ENCODE measurements around the gene ZDHHC4. TPM values are rescaled to one million over a fixed set of nuclear protein-coding genes. Genes with fewer than 3 reads are reported as not detected.
"Not testable (repeated sequence)": the region's sequence is repeated elsewhere in the genome, so short reads cannot be mapped to it uniquely, and the experiment has no call there.

Gene ZDHHC4
- polyA plus RNA-seq, 2 of the 4 experiments (the other 2 are of a cell fraction): 42.8 to 118 TPM

- peak; percentile 31 to 38; a peak in 3 of 6 replicates for ATAC-seq
Observed at GRCh38 chr7:6579446-6579845, 2.2 kb downstream of the ZDHHC4 start.

GRCh38 chr7:6585746-6586432 is 8.6 kb downstream of the ZDHHC4 start:
- WGBS (ENCODE audit: missing lambda C conversion rate): 87% methylated on average over 8 of the region's 8 CpGs
- ATAC-seq; POLR2A ChIA-PET; H3K27ac ChIP-seq; FAIRE-seq; H3K4me1 ChIP-seq; H3K9me3 ChIP-seq; H3K4me2 ChIP-seq; H3K4me3 ChIP-seq; DNase-seq (ENCODE audit: low read depth in 1 of 2, low spot score in 1 of 2): not testable (repeated sequence)
- CTCF ChIA-PET: interaction anchor here (1.1 to 1.2 kb wide), 2 partner anchors 11 to 33 kb away, joined by 3 to 4 read pairs; no protein-coding TSS in a partner anchor

More at GRCh38 chr7:6579446-6579845, 2.2 kb downstream of the ZDHHC4 start:
- Histone ChIP-seq H3K9me3 (no peaks in the 10 kb centered on the region), H3K4me2 (no peak overlapping the region), H3K4me1 (peaks cover 20% of the 10 kb centered on the region), H3K4me3 (no peak overlapping the region), H3K27ac (no peak overlapping the region)
- FAIRE-seq (no peak), DNase-seq (ENCODE audit: low read depth in 1 of 2, low spot score in 1 of 2) (peak in 1 of 2 experiments; percentile 61)
- ChIA-PET CTCF (interaction anchor here (2.9 kb wide), 1 partner anchor 11 kb away, joined by 21 read pairs; the partner anchor contains the start of gene INTS15), POLR2A (no interaction called here)
- WGBS (ENCODE audit: missing lambda C conversion rate): 98% methylated on average over 4 of the region's 4 CpGs
- TF ChIP-seq BHLHE40 (IDR thresholded peaks at IDR 0.05; ENCODE audit: low read depth, low read length) (no peak), MAFK (IDR thresholded peaks at IDR 0.05; ENCODE audit: partially characterized antibody) (peak; percentile 62), ELK1 (IDR thresholded peaks at IDR 0.05; ENCODE audit: low read depth, low read length) (no peak)

GRCh38 chr7:6588566-6588965 is 11.3 kb downstream of the ZDHHC4 start:
- no peak overlapping the region for H3K4me3 ChIP-seq
- ChIA-PET POLR2A (interaction anchor here (0.6 kb wide), 1 partner anchor 12 kb away, joined by 3 read pairs; no protein-coding TSS in a partner anchor), CTCF (interaction anchor here (1.6 to 4.7 kb wide), 4 partner anchors 13 to 73 kb away, joined by 7 to 58 read pairs (median 20); partner anchors contain the start of gene ZDHHC4)
- peaks cover 11% of the 10 kb centered on the region for H3K4me1 ChIP-seq
- ATAC-seq (no peak), FAIRE-seq (no peak), DNase-seq (ENCODE audit: low read depth in 1 of 2, low spot score in 1 of 2) (no peak)
- no peaks in the 10 kb centered on the region for H3K9me3 ChIP-seq
- no peak overlapping the region for H3K4me2 ChIP-seq
- H3K27ac ChIP-seq: no peak overlapping the region
- whole genome bisulfite sequencing (ENCODE audit: missing lambda C conversion rate): 85% methylated on average over 9 of the region's 9 CpGs
- no peak for TF ChIP-seq MAX (IDR thresholded peaks at IDR 0.05)
- no peak for TF ChIP-seq KDM5A (IDR thresholded peaks at IDR 0.05)
- no peak for TF ChIP-seq HOXB5 (CRISPR knock-in tag; IDR thresholded peaks at IDR 0.05)
- no peak for TF ChIP-seq RNF2 (IDR thresholded peaks at IDR 0.05; ENCODE audit: borderline replicate concordance, low read depth)
- TF ChIP-seq ZFP36 (IDR thresholded peaks at IDR 0.05; ENCODE audit: borderline replicate concordance, partially characterized antibody): no peak
- no peak for TF ChIP-seq BCL3 (IDR thresholded peaks at IDR 0.05)
- no peak for TF ChIP-seq BHLHE40 (IDR thresholded peaks at IDR 0.05; ENCODE audit: low read depth, low read length)
- no peak for TF ChIP-seq RFX5 (IDR thresholded peaks at IDR 0.05)

GRCh38 chr7:6589151-6589828 is 12.0 kb downstream of the ZDHHC4 start:
- DNase-seq (ENCODE audit: low read depth in 1 of 2, low spot score in 1 of 2): no peak
- peaks cover 11% of the 10 kb centered on the region for H3K4me1 ChIP-seq
- peak overlapping the region; percentile 90 for H3K4me2 ChIP-seq
- no peaks in the 10 kb centered on the region for H3K9me3 ChIP-seq
- no peak for ATAC-seq
- peak overlapping the region; percentile 77 for H3K4me3 ChIP-seq
- peak overlapping the region; percentile 89 to 92; a peak in 4 of 6 replicates for H3K27ac ChIP-seq
- 69% methylated on average over 17 of the region's 22 CpGs for WGBS (ENCODE audit: missing lambda C conversion rate)
- no peak for FAIRE-seq
- ChIA-PET POLR2A (interaction anchor here (1.0 to 2.0 kb wide), 5 partner anchors 9 to 341 kb away, joined by 3 to 15 read pairs (median 7); partner anchors contain the start of gene ZDHHC4), CTCF (interaction anchor here (0.8 to 4.7 kb wide), 23 partner anchors 8 to 235 kb away, joined by 3 to 58 read pairs (median 6); partner anchors contain the start of genes ZDHHC4 and ZNF12)
- no peak for TF ChIP-seq BCL3 (IDR thresholded peaks at IDR 0.05)
- TF ChIP-seq SMC3 (IDR thresholded peaks at IDR 0.05): no peak
- no peak for TF ChIP-seq RAD21 (conservative IDR thresholded peaks at IDR 0.05 in 1 of 2, IDR thresholded peaks at IDR 0.05 in 1 of 2)
- no peak for TF ChIP-seq TFCP2L1 (CRISPR knock-in tag; IDR thresholded peaks at IDR 0.05)
- no peak for TF ChIP-seq NFE2L2 (conservative IDR thresholded peaks at IDR 0.05; ENCODE audit: low read length)
- no peak for TF ChIP-seq EHF (CRISPR knock-in tag; IDR thresholded peaks at IDR 0.05)
- no peak for TF ChIP-seq MYC (IDR thresholded peaks at IDR 0.05; ENCODE audit: borderline replicate concordance, low read length)
- no peak for TF ChIP-seq SREBF2 (IDR thresholded peaks at IDR 0.05)
- TF ChIP-seq HMGXB4 (CRISPR knock-in tag; IDR thresholded peaks at IDR 0.05; ENCODE audit: borderline replicate concordance): no peak
- TF ChIP-seq MAZ (IDR thresholded peaks at IDR 0.05; ENCODE audit: borderline replicate concordance, low read depth, low read length): no peak
- TF ChIP-seq HES2 (IDR thresholded peaks at IDR 0.05): no peak
- TF ChIP-seq ZC3H11A (IDR thresholded peaks at IDR 0.05): no peak

All from A549 (cell line).